ENCODE results near the gene SGTA. TPM values are rescaled to one million over a fixed set of nuclear protein-coding genes. Genes with fewer than 3 reads are reported as not detected.

Gene SGTA
- total RNA-seq, 1 donor from 2014 or later: 106 TPM

DNA sequence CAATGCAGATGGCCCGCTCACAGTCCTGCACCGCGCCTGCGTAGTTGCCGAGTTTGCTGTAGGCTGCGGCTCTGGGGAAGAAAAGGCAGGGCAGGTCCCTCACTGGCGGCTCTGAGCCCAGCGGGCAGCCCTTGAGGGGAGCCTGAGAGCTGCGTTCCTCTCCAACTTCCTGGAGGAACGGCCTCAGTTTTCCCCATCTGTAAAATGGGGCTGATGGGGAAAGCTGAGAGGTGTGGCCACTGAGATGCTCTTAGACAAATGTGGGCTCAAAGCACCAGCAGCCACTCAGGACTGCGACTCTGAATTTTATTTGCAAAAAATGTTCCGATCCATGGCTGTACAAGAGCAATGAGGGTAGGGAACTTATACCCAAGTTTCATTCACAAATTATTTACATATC is 19.4 kb downstream of the SGTA start:
- TF ChIP-seq, protein P1, sequence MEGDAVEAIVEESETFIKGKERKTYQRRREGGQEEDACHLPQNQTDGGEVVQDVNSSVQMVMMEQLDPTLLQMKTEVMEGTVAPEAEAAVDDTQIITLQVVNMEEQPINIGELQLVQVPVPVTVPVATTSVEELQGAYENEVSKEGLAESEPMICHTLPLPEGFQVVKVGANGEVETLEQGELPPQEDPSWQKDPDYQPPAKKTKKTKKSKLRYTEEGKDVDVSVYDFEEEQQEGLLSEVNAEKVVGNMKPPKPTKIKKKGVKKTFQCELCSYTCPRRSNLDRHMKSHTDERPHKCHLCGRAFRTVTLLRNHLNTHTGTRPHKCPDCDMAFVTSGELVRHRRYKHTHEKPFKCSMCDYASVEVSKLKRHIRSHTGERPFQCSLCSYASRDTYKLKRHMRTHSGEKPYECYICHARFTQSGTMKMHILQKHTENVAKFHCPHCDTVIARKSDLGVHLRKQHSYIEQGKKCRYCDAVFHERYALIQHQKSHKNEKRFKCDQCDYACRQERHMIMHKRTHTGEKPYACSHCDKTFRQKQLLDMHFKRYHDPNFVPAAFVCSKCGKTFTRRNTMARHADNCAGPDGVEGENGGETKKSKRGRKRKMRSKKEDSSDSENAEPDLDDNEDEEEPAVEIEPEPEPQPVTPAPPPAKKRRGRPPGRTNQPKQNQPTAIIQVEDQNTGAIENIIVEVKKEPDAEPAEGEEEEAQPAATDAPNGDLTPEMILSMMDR (conservative IDR thresholded peaks at IDR 0.05; ENCODE audit: low read depth, low read length): no peak
- H3K4me3 ChIP-seq (ENCODE audit: low read depth, low read length): no peak overlapping the region
- DNase-seq (ENCODE audit: low read depth): no peak

DNA sequence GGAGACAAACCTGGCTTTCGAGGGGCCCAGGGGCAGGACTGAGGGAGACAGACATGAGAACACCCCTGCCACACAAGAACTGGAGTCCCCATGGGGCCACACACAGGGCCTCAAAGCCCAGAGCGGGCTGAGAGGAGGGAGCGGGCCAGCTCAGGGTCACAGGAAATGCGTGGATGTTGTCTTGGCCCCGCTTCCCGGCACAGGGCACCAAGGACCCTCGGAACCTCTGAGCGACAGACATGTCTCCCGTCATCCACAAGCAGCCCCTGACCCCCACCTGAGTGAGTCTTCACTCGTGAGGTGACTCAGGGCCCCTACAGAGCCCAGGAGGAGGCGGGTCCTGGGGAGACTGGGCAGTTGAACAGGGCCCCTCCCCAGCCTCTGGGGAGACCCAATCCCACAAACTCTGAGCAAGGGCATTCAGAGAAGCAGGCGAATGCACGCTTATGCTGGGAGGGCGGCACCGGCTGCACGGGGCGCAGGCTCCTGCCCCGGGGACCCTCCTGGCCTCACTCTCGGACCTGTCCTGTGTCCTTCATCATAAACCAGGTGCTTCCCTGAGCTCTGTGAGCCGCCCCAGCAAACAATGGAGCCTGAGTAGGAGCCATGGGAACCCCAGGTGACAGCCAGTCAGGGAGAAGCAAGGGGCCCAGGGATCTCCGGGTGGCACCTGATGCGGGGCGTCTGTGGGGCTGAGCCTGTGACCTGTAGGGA is 20.1 kb downstream of the SGTA start:
- DNase-seq (ENCODE audit: low read depth): no peak
- TF ChIP-seq, protein P1 (conservative IDR thresholded peaks at IDR 0.05; ENCODE audit: low read depth, low read length): no peak
- H3K4me3 ChIP-seq (ENCODE audit: low read depth, low read length): no peak overlapping the region

DNA sequence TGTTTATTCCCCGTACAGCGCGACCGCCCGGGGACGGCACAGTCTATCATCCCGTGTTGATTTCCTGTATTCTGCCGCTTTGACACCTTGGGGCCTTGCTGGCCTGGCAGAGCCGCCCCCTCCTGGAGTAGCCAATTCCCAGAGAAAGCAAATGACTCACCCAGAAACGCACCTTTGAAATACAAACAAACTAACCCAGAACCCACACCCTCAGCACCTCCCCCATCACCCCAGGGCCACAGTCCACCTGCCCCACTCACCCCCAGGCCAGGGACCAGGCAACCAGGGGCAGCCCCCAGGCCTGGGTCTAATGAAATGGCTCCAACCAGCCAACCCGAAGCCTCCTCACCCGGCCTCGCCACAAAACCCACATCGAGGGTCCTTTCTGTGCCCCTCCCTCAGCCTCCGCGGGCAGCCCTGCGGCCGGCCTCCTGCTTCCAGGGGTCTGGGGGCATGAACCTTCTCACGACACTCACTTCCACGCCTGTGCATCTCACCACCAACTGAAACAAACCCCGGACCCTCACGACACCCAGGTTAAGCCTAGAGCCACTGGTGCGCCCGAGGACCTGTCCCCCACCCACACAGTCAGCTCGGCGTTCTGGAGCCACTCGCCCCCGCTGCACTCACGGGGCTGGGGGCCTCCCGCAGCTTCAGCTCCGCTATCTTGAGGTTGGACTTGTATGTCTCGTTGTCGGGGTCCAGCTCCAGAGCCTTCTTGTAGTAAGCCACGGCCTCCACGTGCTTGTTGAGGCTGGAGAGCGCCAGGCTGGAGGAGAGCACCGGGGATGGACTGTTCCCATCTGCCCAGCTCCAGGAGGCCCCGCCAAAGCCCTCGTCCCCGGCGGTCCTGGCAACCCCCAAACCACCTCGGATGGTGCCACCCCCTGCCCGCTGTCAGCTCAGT is 20.9 kb downstream of the SGTA start:
- TF ChIP-seq, protein P1 (conservative IDR thresholded peaks at IDR 0.05; ENCODE audit: low read depth, low read length): no peak
- no peak overlapping the region for H3K4me3 ChIP-seq (ENCODE audit: low read depth, low read length)
- DNase-seq (ENCODE audit: low read depth): no peak

DNA sequence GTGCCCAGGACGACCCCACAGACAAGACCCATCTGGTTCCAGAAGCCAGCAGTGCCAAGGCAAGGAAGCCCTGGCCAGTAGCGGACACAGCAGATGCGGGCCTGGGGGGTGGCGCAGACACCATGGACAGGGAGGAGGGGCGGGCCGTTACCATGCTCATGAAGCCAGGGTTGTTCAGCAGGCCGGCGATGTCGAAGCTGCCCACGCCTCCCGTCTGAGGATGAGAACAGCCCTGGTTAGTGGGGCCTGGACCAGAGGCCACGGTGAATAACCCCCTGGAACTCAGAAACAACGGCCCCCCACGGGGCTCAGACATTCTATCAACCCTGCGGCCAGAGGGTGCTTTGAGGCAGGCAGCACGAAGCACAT is 21.8 kb downstream of the SGTA start:
- H3K4me3 ChIP-seq (ENCODE audit: low read depth, low read length): no peak overlapping the region
- TF ChIP-seq, protein P1 (conservative IDR thresholded peaks at IDR 0.05; ENCODE audit: low read depth, low read length): no peak
- DNase-seq (ENCODE audit: low read depth): no peak

DNA sequence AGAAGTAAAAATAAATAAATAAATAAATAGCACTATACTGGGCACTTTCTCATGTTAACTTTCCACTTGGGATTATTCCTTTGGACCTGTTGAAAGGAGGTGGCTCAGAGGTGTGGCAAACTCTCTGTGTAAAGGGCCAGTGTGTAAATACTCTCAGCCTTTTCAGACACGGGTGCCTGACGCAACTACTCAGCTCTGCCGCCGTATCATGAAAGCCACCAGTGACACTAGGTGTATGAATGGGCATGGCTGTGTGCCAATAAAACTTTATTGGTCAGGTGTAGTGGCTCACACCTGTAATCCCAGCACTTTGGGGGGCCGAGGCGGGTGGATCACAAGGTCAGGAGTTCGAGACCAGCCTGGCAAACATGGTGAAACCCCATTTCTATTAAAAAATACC is 23.1 kb downstream of the SGTA start:
- no peak for DNase-seq (ENCODE audit: low read depth)
- TF ChIP-seq, protein P1 (conservative IDR thresholded peaks at IDR 0.05; ENCODE audit: low read depth, low read length): no peak
- H3K4me3 ChIP-seq (ENCODE audit: low read depth, low read length): no peak overlapping the region

DNA sequence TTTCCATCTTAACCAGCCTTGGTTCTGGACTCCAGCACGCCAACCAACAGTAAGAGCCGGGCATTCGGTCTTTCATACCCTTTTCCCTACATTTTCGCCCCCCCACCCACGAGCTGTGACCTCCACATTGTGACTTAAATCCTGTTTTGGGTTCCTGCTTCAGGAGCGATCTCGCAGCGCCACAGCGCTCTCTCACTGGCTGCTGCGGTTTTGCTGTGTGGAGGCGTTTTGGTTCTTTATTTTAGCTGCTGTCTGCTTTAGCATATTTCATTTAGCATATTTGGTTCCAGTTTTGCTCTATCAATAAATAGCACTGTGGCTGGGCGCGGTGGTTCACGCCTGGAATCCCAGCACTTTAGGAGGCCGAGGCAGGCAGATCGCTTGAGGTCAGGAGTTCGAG is 23.7 kb downstream of the SGTA start:
- no peak overlapping the region for H3K4me3 ChIP-seq (ENCODE audit: low read depth, low read length)
- TF ChIP-seq, protein P1 (conservative IDR thresholded peaks at IDR 0.05; ENCODE audit: low read depth, low read length): no peak
- DNase-seq (ENCODE audit: low read depth): no peak

All from epithelial cell of proximal tubule (primary cell).